ENCODE results near the gene ATP11C. TPM values are rescaled to one million over a fixed set of nuclear protein-coding genes. Genes with fewer than 3 reads are reported as not detected.

ATP11C gene
- total and polyA plus RNA-seq, 10 of the 15 experiments (the other 5 are each of a cell fraction or from before 2014, with no cell fraction given): 16.2 to 44.0 (median 24.8) TPM

DNA sequence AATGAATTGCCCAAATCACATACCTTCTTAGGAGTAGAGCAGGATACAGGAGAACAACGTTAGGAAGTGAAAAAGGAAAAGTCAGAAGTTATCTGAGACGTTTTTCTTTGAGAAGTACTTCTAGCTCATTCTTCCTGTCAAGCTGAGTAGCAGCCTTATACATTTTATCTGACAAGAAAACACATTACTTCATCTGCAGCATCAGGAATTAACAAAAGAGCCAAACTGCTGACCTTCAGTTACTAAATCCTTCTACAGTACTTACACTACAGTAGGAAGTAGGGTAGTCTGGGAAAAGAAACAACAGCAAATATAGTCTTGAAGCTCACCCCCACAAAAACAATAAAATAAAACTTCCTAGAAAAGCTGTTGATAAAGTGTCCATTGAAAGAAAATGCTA lies 57.0 kb downstream of the ATP11C start:
- ChIA-PET RAD21 (ENCODE audit: unreplicated experiment) (no interaction called here), POLR2A (no interaction called here), SMC1A (ENCODE audit: uncharacterized antibody, unreplicated experiment) (interaction anchor here (1.5 kb wide), 1 partner anchor 11 kb away, joined by 5 read pairs; no protein-coding TSS in a partner anchor), CTCF (interaction anchor here (1.7 kb wide), 1 partner anchor 11 kb away, joined by 5 read pairs; no protein-coding TSS in a partner anchor)
- Histone ChIP-seq H3K36me3 (ENCODE audit: control insufficient read depth in 2 of 2, insufficient read depth in 2 of 2, low read length in 1 of 2) (peaks cover 0 to 8% of the 10 kb centered on the region in 2 experiments; a peak in 2 of 4 replicates), H3K4me2 (ENCODE audit: control insufficient read depth, insufficient read depth) (no peak overlapping the region), H3K9ac (ENCODE audit: control insufficient read depth, insufficient read depth, low read length) (no peak overlapping the region), H2AFZ (ENCODE audit: control insufficient read depth, low read depth, low read length) (no peak overlapping the region), H3K79me2 (ENCODE audit: control insufficient read depth, insufficient read depth, low read length) (peaks cover 5% of the 10 kb centered on the region), H3K9me3 (replicated peaks; ENCODE audit: control insufficient read depth, insufficient read depth, low read length) (no peaks in the 10 kb centered on the region), H4K20me1 (ENCODE audit: control insufficient read depth, insufficient read depth) (no peaks in the 10 kb centered on the region), H3K4me3 (no peak overlapping the region), H3K27ac (ENCODE audit: control insufficient read depth, insufficient read depth) (no peak overlapping the region), H3K4me1 (ENCODE audit: control insufficient read depth, insufficient read depth, low read length) (no peaks in the 10 kb centered on the region; the same call in 1 of the 2 replicates), H3K27me3 (replicated peaks in 1 of 2; ENCODE audit: control insufficient read depth in 2 of 2, insufficient read depth in 2 of 2, low read length in 1 of 2) (no peaks in the 10 kb centered on the region)
- intact Hi-C loops (cut with micrococcal nuclease; ENCODE audit: unreplicated experiment): no loop called here
- no peak for DNase-seq (ENCODE audit: low read depth, low spot score)
- TF ChIP-seq MYB (IDR thresholded peaks at IDR 0.05; ENCODE audit: borderline replicate concordance, low read depth, low read length) (no peak), FOS (IDR thresholded peaks at IDR 0.05; ENCODE audit: borderline replicate concordance, extremely low read depth, insufficient read length) (no peak), PAX8 (IDR thresholded peaks at IDR 0.05) (no peak), CBFB (IDR thresholded peaks at IDR 0.05; ENCODE audit: low read depth) (no peak), SP1 (IDR thresholded peaks at IDR 0.05; ENCODE audit: low read depth, low read length) (no peak), YY1 (IDR thresholded peaks at IDR 0.05; ENCODE audit: low read depth, low read length) (no peak), NFIC (IDR thresholded peaks at IDR 0.05; ENCODE audit: low read depth, low read length) (no peak)
- ATAC-seq: no peak
- no peak for FAIRE-seq
- in situ Hi-C loops (cut with MboI): no loop called here
- BruUV-seq (replicated peaks): no TSS peak
- WGBS (ENCODE audit: insufficient coverage, insufficient replicate concordance, low lambda C conversion rate, missing lambda C conversion rate): 27% methylated on average over 2 of the region's 2 CpGs

DNA sequence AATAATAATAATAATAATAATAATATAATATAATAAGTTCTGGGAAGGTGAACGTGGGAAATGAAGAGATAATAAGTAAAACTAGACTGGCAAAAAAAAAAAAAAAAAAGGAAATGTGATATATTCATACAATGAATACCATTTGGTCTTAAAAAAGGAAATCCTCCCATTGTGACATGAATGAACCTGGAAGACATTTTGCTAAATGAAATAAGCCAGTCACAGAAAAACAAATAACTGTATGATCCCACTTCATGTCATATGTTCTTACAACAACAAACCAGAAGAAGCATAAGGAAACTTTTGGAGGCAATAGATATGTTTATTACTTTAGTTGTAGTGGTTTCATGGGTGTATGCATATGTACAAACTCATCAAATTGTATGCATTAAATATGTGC lies 63.1 kb downstream of the ATP11C start:
- FAIRE-seq: no peak
- RAD21 ChIA-PET (ENCODE audit: unreplicated experiment): no interaction called here

More for the DNA sequence above, 63.1 kb downstream of the ATP11C start:
- intact Hi-C loops (cut with micrococcal nuclease; ENCODE audit: unreplicated experiment): no loop called here
- no peaks in the 10 kb centered on the region for H4K20me1 ChIP-seq (ENCODE audit: control insufficient read depth, insufficient read depth)
- DNase-seq (ENCODE audit: low read depth, low spot score) (no peak), ATAC-seq (no peak)
- no peak overlapping the region for H2AFZ ChIP-seq (ENCODE audit: control insufficient read depth, low read depth, low read length)
- H3K27ac ChIP-seq (ENCODE audit: control insufficient read depth, insufficient read depth): no peak overlapping the region
- SMC1A ChIA-PET (ENCODE audit: uncharacterized antibody, unreplicated experiment): interaction anchor here (0.6 kb wide), 1 partner anchor 16 kb away, joined by 3 read pairs; no protein-coding TSS in a partner anchor
- TF ChIP-seq, protein P1, sequence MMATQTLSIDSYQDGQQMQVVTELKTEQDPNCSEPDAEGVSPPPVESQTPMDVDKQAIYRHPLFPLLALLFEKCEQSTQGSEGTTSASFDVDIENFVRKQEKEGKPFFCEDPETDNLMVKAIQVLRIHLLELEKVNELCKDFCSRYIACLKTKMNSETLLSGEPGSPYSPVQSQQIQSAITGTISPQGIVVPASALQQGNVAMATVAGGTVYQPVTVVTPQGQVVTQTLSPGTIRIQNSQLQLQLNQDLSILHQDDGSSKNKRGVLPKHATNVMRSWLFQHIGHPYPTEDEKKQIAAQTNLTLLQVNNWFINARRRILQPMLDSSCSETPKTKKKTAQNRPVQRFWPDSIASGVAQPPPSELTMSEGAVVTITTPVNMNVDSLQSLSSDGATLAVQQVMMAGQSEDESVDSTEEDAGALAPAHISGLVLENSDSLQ (IDR thresholded peaks at IDR 0.05): no peak
- TF ChIP-seq SUZ12 (IDR thresholded peaks at IDR 0.05; ENCODE audit: unreplicated experiment): no peak
- H3K79me2 ChIP-seq (ENCODE audit: control insufficient read depth, insufficient read depth, low read length): no peaks in the 10 kb centered on the region; the same call in 1 of the 2 replicates
- no TSS peak for BruUV-seq (replicated peaks)
- no peak overlapping the region for H3K4me2 ChIP-seq (ENCODE audit: control insufficient read depth, insufficient read depth)
- H3K4me1 ChIP-seq (ENCODE audit: control insufficient read depth, insufficient read depth, low read length): no peaks in the 10 kb centered on the region
- CTCF ChIA-PET: interaction anchor here (0.7 kb wide), 1 partner anchor 20 kb away, joined by 3 read pairs; no protein-coding TSS in a partner anchor
- H3K9ac ChIP-seq (ENCODE audit: control insufficient read depth, insufficient read depth, low read length): no peak overlapping the region
- no peaks in the 10 kb centered on the region for H3K27me3 ChIP-seq (replicated peaks in 1 of 2; ENCODE audit: control insufficient read depth in 2 of 2, insufficient read depth in 2 of 2, low read length in 1 of 2)
- peaks cover 0 to 3% of the 10 kb centered on the region in 2 experiments; a peak in 1 of 4 replicates for H3K36me3 ChIP-seq (ENCODE audit: control insufficient read depth in 2 of 2, insufficient read depth in 2 of 2, low read length in 1 of 2)
- in situ Hi-C loops (cut with MboI): no loop called here
- H3K4me3 ChIP-seq: no peak overlapping the region
- POLR2A ChIA-PET: interaction anchor here (0.6 kb wide), 1 partner anchor 70 kb away, joined by 3 read pairs; no protein-coding TSS in a partner anchor
- 86% methylated on average over 1 of the region's 1 CpG for WGBS (ENCODE audit: insufficient coverage, insufficient replicate concordance, low lambda C conversion rate, missing lambda C conversion rate)
- H3K9me3 ChIP-seq (replicated peaks; ENCODE audit: control insufficient read depth, insufficient read depth, low read length): no peaks in the 10 kb centered on the region
